B cell (primary cell): ENCODE measurements around the gene STAT2. TPM values are rescaled to one million over a fixed set of nuclear protein-coding genes. Genes with fewer than 3 reads are reported as not detected.

Experiments used
- ATAC-seq: fragments of 200-7000 bp; cut with Tn5 transposase; one replicate; pipeline ENCODE4 v1.10.0; 2021; ENCODE audit warnings: low read depth, mild to moderate bottlenecking, moderate number of reproducible peaks, moderate library complexity
- CTCF ChIA-PET: fragments of 350-600 bp; sonication (Branson Sonifier 250); formaldehyde crosslinking; loops from one replicate; lab custom pipeline; 2021; ENCODE audit warnings: antibody characterized with exemption, inconsistent platforms; lab: Charles Lee
- POLR2A ChIA-PET: fragments of 350-600 bp; sonication (Branson Sonifier 250); formaldehyde crosslinking; loops from one replicate; lab custom pipeline; 2021; ENCODE audit warnings: antibody characterized with exemption; lab: Charles Lee
- DNase-seq: peaks from one replicate; pipeline ENCODE4 v3.0.0; 2013
- H2AFZ ChIP-seq: 2 replicates; pipeline ENCODE4 v1.6.1; 2012; ENCODE audit warnings: mild to moderate bottlenecking, low read depth, low read length; ENCODE audit not compliant: insufficient read depth, poor library complexity, severe bottlenecking
- H3K27ac ChIP-seq, 2 donors: 1 replicate in 1 of 2; 2 replicates in 1 of 2; pipeline ENCODE4 v1.5.1; 2012 to 2013; ENCODE audit warnings: low read length in 2 of 2, mild to moderate bottlenecking in 2 of 2, moderate library complexity in 1 of 2
- H3K27me3 ChIP-seq, 4 experiments: fragments of 200-600 bp in 1 of 4; sonication (generic) in 1 of 4; replicated peaks in 1 of 4; 1 replicate in 2 of 4; 2 replicates in 2 of 4; pipeline versions ENCODE4 v1.6.1 to v1.7.0; 2013 to 2016; ENCODE audit warnings: low read length in 3 of 4, mild to moderate bottlenecking in 2 of 4, mixed read lengths in 1 of 4, moderate library complexity in 1 of 4; ENCODE audit not compliant: insufficient read depth in 4 of 4, control insufficient read depth in 3 of 4; ENCODE audit errors: control extremely low read depth in 1 of 4
- H3K36me3 ChIP-seq, 2 experiments: replicated peaks in 1 of 2; 1 replicate in 1 of 2; 2 replicates in 1 of 2; pipeline versions ENCODE4 v1.6.1 to v1.7.1; 2013; ENCODE audit warnings: low read length in 1 of 2; ENCODE audit not compliant: insufficient read depth in 2 of 2, control insufficient read depth in 1 of 2; ENCODE audit errors: control extremely low read depth in 1 of 2, extremely low read depth in 1 of 2
- H3K4me1 ChIP-seq, 2 donors: fragments of 200-600 bp in 1 of 2; sonication (generic) in 1 of 2; 1 replicate in 1 of 2; 2 replicates in 1 of 2; pipeline versions ENCODE4 v1.5.1 to v1.6.1; 2013 to 2017; ENCODE audit warnings: low read length in 2 of 2; ENCODE audit not compliant: control insufficient read depth in 2 of 2, insufficient read depth in 2 of 2
- H3K4me2 ChIP-seq: replicated peaks from 2 replicates; pipeline ENCODE3; 2012; ENCODE audit warnings: mild to moderate bottlenecking, low read depth, low read length; ENCODE audit not compliant: poor library complexity, severe bottlenecking
- H3K4me3 ChIP-seq, 5 experiments: fragments of 200-600 bp in 1 of 5; sonication (generic) in 1 of 5; 1 replicate in 3 of 5; 2 replicates in 2 of 5; pipeline versions ENCODE4 v1.5.1 to v1.7.0; 2011 to 2016; ENCODE audit warnings: low read length in 4 of 5, mild to moderate bottlenecking in 4 of 5, low read depth in 2 of 5, control low read depth in 1 of 5, moderate library complexity in 1 of 5; ENCODE audit not compliant: insufficient read depth in 1 of 5; ENCODE audit errors: control extremely low read depth in 1 of 5, extremely low read depth in 1 of 5
- H3K79me2 ChIP-seq: fragments of 200-600 bp; sonication (generic); one replicate; pipeline ENCODE4 v1.6.0; 2016; ENCODE audit warnings: low read length; ENCODE audit not compliant: control insufficient read depth, insufficient read depth
- H3K9ac ChIP-seq: fragments of 200-600 bp; sonication (generic); 2 replicates; pipeline ENCODE4 v1.6.1; 2017; ENCODE audit warnings: mild to moderate bottlenecking, low read length, moderate library complexity
- H3K9me3 ChIP-seq, 3 donors: one replicate each; pipeline versions ENCODE4 v1.6.1 to v1.7.1; 2013; ENCODE audit warnings: low read length in 2 of 3; ENCODE audit not compliant: control insufficient read depth in 2 of 3, insufficient read depth in 1 of 3; ENCODE audit errors: control extremely low read depth in 1 of 3
- H4K20me1 ChIP-seq: 2 replicates; pipeline ENCODE4 v1.6.0; 2012; ENCODE audit warnings: mild to moderate bottlenecking, low read length; ENCODE audit not compliant: insufficient read depth, control insufficient read depth, poor library complexity, severe bottlenecking
- H3K27ac Mint-ChIP-seq: one replicate; pipeline ENCODE4 v1.8.0; 2021; ENCODE audit warnings: mixed read lengths
- H3K27me3 Mint-ChIP-seq: one replicate; pipeline ENCODE4 v1.8.0; 2021; ENCODE audit warnings: mixed read lengths
- H3K4me1 Mint-ChIP-seq: one replicate; pipeline ENCODE4 v1.8.0; 2021; ENCODE audit warnings: mixed read lengths
- H3K4me3 Mint-ChIP-seq: one replicate; pipeline ENCODE4 v1.8.0; 2021; ENCODE audit warnings: mixed read lengths
- H3K9me3 Mint-ChIP-seq: one replicate; pipeline ENCODE4 v1.8.0; 2022; ENCODE audit warnings: mixed read lengths; ENCODE audit not compliant: insufficient read depth
- EZH2 ChIP-seq: IDR thresholded peaks from 2 replicates; pipeline ENCODE4 v1.6.1; 2012; ENCODE audit warnings: borderline replicate concordance, low read depth, mild to moderate bottlenecking, moderate library complexity, low read length; ENCODE audit not compliant: insufficient read depth, poor library complexity, severe bottlenecking
- WGBS: methylation state at CpG from one replicate; pipeline ENCODE4 v1.1.5; 2013; ENCODE audit warnings: missing lambda C conversion rate; ENCODE audit not compliant: insufficient coverage; 5-methylcytosine and 5-hydroxymethylcytosine counted together
- intact Hi-C: fragments of 100-400 bp; cut with micrococcal nuclease; formaldehyde crosslinking; loops from one replicate; pipeline ENCODE4 v1.10.0; 2022
- polyA plus RNA-seq: library from polyadenylated mRNA; depleted of rRNA; stranded (reverse); fragments of >200 nt; gene quantifications from 2 replicates; pipeline ENCODE4 v1.2.3, GENCODE V29; 2012
- total RNA-seq, 2 donors: library from RNA; stranded (reverse); fragments of 120-200 nt in 1 of 2; gene quantifications; 1 replicate in 1 of 2; 2 replicates in 1 of 2; pipeline versions ENCODE4 v1.2.3 to v1.2.4, GENCODE V29; 2013 to 2022
- TF ChIP-seq, protein P1 (sequence below): fragments of 200-600 bp; IDR thresholded peaks from one replicate; pipeline ENCODE4 v1.8.0; 2022; ENCODE audit warnings: antibody characterized with exemption, mild to moderate bottlenecking

The STAT2 gene
- total and polyA plus RNA-seq, 2 donors (not counting 1 experiment from before 2014, with no cell fraction given) = 261 to 298 TPM

DNA sequence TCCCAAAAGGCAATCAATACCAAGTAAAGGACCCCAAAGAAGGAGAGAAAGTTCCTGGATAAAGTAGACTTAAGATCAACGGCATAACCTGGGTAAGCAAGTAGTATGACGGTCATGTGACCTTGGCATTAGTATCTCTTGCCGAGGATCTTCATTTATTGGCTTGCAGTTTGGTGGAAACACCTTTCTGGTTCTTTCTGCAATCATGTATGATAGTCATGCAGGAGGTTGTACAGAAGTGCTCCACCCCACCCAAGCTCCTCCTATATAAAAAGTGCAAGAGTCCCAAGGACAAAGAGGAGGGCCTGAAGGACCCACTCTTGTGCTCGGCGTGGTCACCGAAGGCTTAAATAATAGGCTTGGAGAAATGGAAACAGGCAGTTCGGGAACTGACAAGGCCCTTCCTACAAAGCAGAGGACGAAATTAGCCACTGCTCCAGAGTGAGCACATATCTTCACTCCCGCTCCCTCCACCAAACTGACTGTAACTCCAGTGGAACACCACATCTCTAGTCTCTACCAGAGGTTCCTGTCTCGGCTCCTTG, 60.5 kb downstream of the STAT2 start:
- Mint-ChIP-seq H3K27me3 (no peaks in the 10 kb centered on the region), H3K27ac (peak overlapping the region; percentile 97), H3K4me3 (peak overlapping the region; percentile 98), H3K4me1 (peaks cover 58% of the 10 kb centered on the region), H3K9me3 (no peaks in the 10 kb centered on the region)
- H3K4me3 ChIP-seq = peak overlapping the region; percentile 78 to 91 (median 83)
- CTCF ChIA-PET = interaction anchor here (0.8 to 1.1 kb wide), 3 partner anchors 11 to 180 kb away, joined by 4 to 9 read pairs (median 4); partner anchors contain the start of gene STAT2
- peak overlapping the region; percentile 97 for H2AFZ ChIP-seq
- H3K9me3 ChIP-seq = no peaks in the 10 kb centered on the region
- peaks cover 0 to 4% of the 10 kb centered on the region in 2 experiments for H3K36me3 ChIP-seq
- H3K4me2 ChIP-seq = peak overlapping the region; percentile 93
- no peaks in the 10 kb centered on the region for H3K27me3 ChIP-seq
- peak overlapping the region; percentile 81 for H3K9ac ChIP-seq
- H3K27ac ChIP-seq = peak overlapping the region; percentile 92 to 95
- DNase-seq = no peak
- intact Hi-C loops = no loop called here
- peaks cover 51 to 61% of the 10 kb centered on the region in 2 donors for H3K4me1 ChIP-seq
- POLR2A ChIA-PET = interaction anchor here (0.9 to 1.2 kb wide), 3 partner anchors 39 to 110 kb away, joined by 3 to 5 read pairs (median 4); partner anchors contain the start of genes IL23A and SMARCC2
- ATAC-seq = no peak
- TF ChIP-seq, protein P1, sequence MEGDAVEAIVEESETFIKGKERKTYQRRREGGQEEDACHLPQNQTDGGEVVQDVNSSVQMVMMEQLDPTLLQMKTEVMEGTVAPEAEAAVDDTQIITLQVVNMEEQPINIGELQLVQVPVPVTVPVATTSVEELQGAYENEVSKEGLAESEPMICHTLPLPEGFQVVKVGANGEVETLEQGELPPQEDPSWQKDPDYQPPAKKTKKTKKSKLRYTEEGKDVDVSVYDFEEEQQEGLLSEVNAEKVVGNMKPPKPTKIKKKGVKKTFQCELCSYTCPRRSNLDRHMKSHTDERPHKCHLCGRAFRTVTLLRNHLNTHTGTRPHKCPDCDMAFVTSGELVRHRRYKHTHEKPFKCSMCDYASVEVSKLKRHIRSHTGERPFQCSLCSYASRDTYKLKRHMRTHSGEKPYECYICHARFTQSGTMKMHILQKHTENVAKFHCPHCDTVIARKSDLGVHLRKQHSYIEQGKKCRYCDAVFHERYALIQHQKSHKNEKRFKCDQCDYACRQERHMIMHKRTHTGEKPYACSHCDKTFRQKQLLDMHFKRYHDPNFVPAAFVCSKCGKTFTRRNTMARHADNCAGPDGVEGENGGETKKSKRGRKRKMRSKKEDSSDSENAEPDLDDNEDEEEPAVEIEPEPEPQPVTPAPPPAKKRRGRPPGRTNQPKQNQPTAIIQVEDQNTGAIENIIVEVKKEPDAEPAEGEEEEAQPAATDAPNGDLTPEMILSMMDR = no peak
- no peak for TF ChIP-seq EZH2
- peaks cover 75% of the 10 kb centered on the region for H3K79me2 ChIP-seq
- 1% methylated on average over 10 of the region's 10 CpGs for WGBS
- peaks cover 31% of the 10 kb centered on the region for H4K20me1 ChIP-seq

DNA sequence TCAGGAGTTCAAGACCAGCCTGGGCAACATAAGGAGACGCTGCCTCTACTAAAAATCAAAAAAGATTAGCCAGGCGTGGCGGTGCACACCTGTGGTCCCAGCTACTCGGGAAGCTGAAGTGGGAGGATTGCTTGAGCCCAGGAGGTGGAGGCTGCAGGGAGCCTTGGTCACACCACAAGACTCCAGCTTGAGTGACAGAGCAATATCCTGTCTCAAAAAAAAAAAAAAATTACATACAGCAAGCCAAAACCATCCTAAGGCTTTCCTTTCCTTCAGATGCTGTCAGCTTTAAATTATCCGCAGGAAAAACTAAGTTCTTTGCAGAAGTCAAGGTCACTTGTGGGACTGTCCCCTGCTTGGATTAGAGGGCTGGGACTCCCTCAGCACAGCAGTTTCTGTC, 61.1 kb downstream of the STAT2 start:
- H3K9ac ChIP-seq = peak overlapping the region; percentile 81
- peak overlapping the region; percentile 97 for H3K27ac Mint-ChIP-seq

More for the DNA sequence above, 61.1 kb downstream of the STAT2 start:
- no peaks in the 10 kb centered on the region for H3K9me3 Mint-ChIP-seq
- H3K27ac ChIP-seq = peak overlapping the region in 1 of 2 donors; percentile 95
- WGBS = 74% methylated on average over 3 of the region's 5 CpGs
- intact Hi-C loops = no loop called here
- CTCF ChIA-PET = interaction anchor here (0.6 to 2.2 kb wide), 8 partner anchors 10 to 317 kb away, joined by 3 to 9 read pairs (median 4); partner anchors contain the start of genes IL23A, SMARCC2 and STAT2
- no peaks in the 10 kb centered on the region for H3K27me3 Mint-ChIP-seq
- H3K9me3 ChIP-seq = no peaks in the 10 kb centered on the region
- H3K4me1 Mint-ChIP-seq = peaks cover 60% of the 10 kb centered on the region
- H3K4me3 Mint-ChIP-seq = peak overlapping the region; percentile 98
- no peak for TF ChIP-seq EZH2
- TF ChIP-seq, protein P1 = no peak
- H3K4me2 ChIP-seq = peak overlapping the region; percentile 93
- POLR2A ChIA-PET = interaction anchor here (1.0 kb wide), 1 partner anchor 17 kb away, joined by 3 read pairs; the partner anchor contains the start of gene CNPY2
- ATAC-seq (no peak), DNase-seq (no peak)
- H3K27me3 ChIP-seq = no peaks in the 10 kb centered on the region
- H3K4me3 ChIP-seq = peak overlapping the region in 4 of 5 experiments; percentile 78 to 91 (median 84)
- H4K20me1 ChIP-seq = peaks cover 35% of the 10 kb centered on the region
- peaks cover 51 to 61% of the 10 kb centered on the region in 2 donors for H3K4me1 ChIP-seq
- H2AFZ ChIP-seq = no peak overlapping the region
- peaks cover 0 to 6% of the 10 kb centered on the region in 2 experiments for H3K36me3 ChIP-seq
- peaks cover 81% of the 10 kb centered on the region for H3K79me2 ChIP-seq
